Activated T-helper 1 cell treated with anti-CD3 and anti-CD28 coated beads, Interleukin-2, amount 50 U/mL, for 16 hours (primary cell): Measurements from ENCODE around the gene TLR9.
A peak's percentile ranks its signal among the peaks of the same experiment; 100 is the strongest.

Experiments
- DNase-seq, 2 donors: peaks; one replicate each; pipeline ENCODE4 v3.0.0-alpha.2; 2020; ENCODE audit warnings: low read depth in 1 of 2, low spot score in 1 of 2

Gene TLR9

DNA sequence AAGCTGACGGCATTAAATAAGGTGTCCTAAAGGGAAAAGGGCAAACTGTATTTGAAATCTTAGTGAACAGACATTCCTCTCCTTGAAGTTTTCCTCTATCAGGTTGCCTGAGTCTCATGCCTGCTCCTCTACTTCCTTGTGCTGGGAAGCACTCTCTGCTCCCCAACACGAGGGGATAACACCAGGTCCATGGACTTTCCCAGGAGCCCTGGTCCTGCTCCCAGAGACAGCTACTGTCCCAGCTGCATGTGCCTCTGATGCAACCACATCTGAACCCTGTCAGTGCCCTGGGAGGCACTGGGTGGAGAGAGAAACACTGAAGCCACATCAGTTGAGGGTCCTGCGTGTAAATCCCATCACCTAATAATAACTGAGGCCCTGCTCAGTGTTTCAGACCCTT is 7.4 kb downstream of the TLR9 start:
- no peak for DNase-seq

DNA sequence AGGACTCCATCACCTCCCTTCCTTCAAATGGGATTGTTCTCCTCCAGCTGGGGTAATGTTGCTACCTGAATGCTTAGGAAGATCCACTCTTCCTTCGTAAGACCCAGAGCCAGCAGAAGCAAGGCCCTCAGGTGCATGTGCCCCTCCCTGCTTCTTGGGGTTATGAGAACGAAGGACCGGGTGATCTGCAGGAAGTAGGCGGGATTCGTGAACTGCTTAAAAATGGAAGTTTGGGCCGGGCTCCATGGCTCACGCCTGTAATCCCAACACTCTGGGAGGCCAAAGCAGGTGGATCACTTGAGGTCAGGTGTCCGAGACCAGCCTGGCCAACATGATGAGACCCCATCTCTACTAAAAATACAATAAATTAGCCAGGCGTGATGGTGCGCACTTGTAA is 8.0 kb downstream of the TLR9 start:
- DNase-seq, result no peak

DNA sequence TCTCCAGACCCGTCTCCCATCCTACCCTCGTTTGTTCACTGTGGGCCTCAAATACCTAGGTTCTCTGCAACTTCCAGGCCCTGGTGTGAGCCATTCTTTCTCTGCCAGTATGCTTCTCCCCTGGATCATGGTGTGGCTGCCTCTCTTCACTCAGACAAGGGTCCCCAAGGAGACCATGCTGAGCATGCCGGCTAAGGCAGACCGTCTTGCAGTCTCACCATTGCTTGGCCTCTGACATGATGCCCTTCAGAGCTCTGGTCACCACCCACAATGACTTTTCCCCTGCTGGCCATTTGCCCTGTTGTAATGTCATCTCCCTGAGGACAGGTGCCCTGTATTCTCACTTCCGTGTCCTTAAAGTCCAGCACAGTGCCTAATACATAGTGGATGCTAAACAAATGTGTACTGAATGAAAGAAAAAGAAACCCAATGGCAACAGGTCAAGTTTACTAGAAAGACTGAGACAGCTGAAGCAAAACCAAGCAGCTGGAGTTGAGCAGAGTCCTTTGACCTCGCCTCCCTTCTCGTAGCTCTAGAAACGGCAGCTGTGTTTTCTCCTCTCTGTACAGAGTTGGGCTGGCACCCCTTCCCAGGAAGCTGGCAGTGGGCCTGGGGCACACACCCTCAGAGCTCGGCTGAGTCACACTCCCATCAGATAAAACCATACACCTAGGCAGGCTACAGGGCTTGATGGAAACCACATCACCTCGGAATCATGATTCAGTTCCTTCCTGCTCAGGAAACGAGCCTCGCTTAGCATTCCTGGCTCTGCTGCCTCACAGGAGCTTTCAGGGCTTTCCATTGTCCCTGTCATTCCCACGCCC is 8.6 kb downstream of the TLR9 start:
- DNase-seq, result peak in 1 of 2 donors; percentile 47

DNA sequence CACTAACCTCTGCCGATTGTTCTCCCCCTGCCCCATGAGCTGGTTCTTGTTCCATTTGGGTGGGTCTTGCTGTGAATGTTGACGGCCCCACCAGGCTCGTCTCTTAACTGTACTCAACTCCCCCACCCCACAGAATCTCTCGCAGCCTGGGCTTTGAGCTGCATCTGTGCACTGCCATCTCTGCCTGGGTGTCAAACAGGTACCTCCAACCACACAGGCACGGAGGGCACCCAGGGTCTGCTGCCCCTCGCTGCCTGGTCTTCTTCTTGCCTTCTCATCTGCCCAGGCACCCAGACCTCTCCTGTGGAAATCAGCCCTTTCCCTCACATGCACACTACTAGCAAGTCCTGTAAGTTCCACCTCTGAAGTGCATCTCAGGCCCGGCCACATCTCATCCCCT is 10.1 kb downstream of the TLR9 start:
- DNase-seq, result no peak

DNA sequence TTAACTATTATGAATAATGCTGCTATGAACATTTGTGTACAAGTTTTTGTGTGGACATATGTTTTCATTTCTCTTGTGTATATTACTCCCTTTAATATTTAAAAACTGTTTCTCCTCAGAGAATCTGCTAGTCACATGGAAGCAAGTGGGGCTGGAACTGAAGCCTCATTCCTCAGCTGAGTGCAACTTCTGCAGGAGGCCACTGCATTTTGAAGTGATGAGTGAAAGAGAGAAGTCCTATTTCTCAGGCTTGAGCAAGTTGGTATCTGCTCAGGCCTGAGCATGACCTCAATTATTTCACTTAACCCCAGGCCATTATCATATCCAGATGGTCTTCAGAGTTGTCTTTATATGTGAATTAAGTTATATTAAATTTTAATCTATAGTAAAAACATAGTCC is 11.5 kb downstream of the TLR9 start:
- DNase-seq, result no peak

DNA sequence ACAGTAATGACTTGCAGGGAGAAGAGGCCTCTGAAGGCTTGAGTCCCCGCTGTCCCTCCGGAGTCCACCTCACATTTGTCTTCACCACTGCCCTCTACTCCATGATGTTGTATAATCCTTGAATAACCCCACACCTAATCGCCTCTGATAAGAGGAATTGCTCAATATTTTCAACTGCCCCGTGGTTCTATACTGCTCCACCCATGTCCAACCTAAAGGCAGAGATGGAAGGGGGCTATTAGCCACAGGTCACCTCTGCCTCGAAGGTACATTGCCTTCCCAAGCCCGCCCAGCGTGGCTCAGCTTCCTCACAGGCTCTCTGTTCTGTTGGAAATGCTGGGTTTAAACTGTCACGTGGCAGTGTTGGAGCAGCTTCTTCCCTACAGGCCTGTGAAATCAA is 12.4 kb downstream of the TLR9 start:
- DNase-seq, result no peak

DNA sequence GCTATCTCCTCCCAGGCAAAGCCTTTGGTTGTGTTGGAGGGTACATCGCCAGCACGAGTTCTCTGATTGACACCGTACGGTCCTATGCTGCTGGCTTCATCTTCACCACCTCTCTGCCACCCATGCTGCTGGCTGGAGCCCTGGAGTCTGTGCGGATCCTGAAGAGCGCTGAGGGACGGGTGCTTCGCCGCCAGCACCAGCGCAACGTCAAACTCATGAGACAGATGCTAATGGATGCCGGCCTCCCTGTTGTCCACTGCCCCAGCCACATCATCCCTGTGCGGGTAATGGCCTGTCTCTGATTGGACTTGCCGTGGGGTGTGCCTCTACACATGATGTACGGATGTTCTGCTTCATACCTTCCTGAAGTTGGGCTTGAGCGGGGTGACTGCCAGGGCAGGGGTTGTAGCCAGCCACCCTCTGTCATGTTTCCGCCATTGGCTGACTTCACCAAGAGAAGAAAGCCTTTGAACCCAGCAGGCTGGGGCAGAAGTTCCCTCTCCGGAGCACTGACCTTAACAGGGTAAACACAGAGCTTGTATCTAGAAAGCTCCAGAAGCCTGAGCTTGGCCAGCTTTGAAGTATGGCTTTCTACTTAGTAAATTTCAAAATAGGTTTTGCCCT is 14.1 kb downstream of the TLR9 start:
- DNase-seq, result no peak

DNA sequence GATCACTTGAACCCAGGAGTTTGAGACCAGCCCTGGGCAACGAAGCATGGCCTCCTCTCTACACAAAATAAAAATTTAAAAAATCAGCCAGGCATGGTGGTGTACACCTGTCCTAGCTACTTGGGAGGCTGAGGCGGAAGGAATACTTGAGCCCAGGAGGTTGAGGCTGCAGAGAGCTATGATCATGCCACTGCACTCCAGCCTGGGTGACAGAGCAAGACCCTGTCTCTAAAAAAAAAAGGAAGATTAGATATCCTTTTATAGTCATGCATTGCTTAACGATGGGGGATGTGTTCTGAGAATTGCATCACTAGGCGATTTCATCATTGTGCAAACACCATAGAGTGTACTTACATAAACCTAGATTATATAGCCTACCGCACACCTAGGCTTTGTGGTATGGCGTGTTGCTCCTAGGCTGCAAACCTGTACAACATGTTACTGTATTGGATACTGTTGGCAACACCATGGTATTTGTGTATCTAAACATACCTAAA is 14.8 kb downstream of the TLR9 start:
- DNase-seq, result no peak

DNA sequence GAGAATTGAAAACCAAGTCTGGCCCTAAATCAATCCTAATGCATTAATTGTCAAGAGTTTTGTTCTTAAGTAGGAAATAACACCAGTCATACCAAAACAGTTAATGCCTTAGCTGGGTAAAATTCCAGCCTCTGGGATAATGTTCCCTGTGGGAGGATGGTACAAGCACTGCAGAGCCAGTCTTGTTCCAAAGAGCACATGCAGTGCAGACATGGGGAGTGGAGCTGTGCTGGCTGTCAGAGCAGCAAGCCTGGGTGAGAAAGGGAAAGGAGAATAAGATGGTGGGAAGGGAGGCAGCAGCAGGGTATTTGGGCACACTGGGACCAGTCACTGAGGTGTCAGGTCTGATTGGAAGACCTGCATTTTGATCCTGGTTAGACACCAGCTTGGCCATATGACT is 15.4 kb downstream of the TLR9 start:
- no peak for DNase-seq

DNA sequence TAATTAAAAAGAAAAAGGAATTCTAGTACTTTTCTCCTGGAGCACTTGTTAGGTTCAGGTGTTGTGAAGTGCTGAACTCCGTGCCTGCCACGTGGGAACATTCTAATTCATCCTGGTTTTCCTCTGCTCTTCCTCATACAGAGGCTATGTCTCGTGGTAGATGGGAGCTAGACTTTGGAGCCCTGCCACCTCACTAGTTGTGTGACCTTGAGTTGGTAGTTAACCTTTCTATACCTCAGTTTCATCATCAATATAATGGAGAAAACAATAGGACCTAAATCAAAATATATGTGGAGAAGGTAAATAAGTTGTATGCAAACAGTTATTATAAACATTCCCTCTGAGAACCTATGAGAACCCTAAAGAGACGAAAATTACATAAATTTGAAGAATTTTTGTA is 16.9 kb downstream of the TLR9 start:
- DNase-seq, result no peak

DNA sequence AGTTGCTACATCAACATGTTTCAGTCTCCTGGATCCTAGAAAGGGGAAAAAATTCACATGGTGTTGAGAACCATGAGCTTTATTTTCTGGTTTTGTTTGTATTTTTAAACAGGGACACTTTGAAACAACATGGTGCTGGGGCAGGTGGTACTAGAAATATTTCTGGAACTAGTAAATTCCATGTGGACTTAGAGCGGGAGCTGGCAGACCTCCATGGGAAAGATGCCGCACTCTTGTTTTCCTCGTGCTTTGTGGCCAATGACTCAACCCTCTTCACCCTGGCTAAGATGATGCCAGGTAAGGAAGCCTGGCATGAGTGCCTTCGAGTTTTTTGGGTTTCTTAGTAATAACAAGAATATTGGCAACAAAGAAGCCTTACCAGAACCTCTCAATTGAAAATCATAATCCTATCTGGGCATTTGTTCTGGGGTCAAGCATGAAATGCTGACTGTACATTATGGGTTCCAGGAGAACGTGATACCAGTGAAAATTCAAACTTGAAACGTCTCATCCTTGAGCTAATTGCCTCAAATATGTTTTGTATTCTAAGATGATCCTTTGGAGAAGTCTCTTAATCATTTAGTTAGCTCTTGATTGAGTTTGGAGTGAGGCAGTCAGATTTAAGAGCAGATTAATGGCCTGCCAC is 19.6 kb downstream of the TLR9 start:
- no peak for DNase-seq

DNA sequence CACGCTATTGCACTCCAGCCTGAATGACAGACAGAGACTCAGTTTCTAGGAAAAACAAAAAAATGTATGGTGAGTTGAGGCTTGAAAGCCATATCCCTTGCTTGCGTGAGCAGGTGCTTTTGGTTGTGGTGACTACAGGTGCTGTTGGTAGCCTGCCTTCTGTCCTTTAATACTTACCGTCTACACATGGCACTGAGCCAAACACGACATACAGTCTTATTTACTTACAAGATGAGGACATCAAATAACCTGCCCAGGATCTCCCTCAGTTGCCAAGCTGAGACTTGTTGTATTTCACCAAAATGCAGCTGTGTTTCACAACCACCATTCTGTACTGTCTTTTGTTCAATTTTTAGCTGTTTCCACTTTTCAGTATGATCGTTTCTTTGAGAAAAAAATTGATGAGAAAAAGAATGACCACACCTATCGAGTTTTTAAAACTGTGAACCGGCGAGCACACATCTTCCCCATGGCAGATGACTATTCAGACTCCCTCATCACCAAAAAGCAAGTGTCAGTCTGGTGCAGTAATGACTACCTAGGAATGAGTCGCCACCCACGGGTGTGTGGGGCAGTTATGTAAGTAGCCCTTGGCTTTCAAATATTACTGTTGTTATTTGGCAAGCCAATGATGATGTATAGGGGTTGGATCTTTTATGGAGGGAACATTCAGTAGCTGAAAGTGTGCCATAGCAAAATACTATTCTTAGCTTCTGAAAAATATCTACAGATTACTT is 20.9 kb downstream of the TLR9 start:
- DNase-seq, result no peak

DNA sequence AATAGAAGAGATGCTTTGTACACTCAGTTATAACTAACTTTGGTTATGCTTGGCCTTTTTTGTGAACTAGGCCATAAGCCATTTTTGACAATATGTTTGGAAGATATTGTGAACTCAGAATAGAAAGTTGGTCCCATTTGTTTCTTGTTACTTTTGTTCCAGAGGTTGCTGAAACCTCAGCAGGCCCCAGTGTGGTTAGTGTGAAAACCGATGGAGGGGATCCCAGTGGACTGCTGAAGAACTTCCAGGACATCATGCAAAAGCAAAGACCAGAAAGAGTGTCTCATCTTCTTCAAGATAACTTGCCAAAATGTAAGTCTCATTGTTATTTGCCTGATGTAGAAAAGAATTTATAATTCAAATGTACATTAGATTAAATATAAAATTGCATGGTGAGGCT is 21.7 kb downstream of the TLR9 start:
- no peak for DNase-seq

DNA sequence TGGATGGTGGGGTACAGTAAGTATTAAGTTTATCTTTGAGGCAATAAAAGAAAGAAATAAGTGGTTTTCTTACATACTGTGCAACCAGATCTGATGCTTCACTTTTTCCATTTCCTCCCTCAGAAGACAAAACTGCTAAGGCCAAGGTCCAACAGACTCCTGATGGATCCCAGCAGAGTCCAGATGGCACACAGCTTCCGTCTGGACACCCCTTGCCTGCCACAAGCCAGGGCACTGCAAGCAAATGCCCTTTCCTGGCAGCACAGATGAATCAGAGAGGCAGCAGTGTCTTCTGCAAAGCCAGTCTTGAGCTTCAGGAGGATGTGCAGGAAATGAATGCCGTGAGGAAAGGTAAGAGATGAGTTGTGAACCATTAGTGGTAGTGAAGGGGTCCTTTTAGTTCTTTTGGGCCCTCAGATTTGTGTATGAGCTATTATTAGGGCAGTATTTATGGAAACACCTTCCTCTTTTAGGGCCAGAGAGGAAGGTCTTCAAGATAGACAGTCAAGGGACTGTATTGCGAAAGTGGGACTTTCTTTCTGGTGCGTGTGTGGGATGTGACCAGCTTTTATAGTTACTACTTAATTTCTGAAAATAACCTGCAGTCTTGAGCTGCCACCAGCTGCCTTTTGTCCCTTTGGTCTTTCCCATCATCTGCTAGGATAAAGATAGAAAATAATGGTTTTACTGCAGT is 22.9 kb downstream of the TLR9 start:
- no peak for DNase-seq

DNA sequence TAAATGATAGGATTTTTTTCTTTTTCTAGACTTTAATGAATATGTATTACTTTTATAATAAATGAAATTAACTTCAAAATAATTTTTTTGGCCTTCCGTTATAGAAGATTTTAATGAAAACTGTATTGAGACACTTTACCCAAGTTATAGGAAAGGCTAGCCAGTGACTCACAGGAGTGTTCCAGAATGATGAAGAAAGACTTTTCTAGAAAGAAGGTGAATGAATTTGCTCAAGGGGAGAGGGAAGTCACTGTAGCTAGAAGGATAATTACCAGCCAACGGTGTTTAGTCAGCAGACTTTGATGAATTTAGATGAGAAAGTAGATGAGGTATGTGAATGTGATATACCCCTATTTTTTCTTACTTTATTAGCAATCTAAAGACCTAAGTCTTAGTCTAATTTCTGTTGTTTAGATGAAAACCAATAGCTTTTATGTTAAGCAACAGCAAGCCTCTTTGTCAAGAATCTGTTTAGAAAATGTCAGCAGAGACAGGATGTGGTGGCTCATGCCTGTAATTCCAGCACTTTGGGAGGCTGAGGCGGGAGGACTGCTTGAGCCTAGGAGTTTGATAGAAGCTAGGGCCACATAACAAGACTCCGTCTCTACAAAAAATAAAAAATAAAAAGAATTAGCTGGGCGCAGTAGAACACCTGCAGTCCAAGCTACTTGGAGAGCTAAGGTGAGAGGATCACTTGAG is 24.3 kb downstream of the TLR9 start:
- no peak for DNase-seq

DNA sequence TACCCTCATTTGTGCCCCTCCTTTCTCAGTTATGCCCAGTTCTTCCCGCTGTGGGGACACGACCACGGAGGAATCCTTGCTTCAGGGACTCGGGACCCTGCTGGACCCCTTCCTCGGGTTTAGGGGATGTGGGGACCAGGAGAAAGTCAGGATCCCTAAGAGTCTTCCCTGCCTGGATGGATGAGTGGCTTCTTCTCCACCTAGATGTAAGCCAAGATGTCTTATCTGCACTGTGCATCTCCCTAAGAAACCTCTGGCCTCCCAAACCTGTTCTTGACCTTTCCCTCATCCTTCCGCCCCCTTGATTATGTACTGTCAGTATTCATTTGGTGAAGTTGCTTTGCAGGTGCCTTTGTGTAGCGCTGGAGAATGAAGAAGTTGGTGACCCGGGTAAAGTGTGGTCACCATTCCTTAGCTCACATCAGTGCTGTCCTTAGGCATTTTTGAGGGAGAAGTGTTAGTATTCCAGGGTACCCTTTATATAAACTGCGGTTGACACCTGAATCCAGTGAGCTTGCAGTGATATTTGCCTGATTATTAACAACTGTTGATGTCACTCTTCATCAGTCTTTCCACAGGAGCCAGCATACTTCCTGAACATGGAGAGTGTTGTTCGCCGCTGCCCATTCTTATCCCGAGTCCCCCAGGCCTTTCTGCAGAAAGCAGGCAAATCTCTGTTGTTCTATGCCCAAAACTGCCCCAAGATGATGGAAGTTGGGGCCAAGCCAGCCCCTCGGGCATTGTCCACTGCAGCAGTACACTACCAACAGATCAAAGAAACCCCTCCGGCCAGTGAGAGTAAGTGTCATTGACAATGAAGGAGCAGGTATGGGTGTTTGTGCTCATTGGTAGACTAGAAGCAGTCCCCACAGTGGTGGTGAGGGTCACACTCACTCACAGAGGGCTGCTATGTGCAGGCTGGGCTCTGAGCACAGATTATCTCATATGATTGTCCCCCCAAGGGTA is 26.5 kb downstream of the TLR9 start:
- no peak for DNase-seq

DNA sequence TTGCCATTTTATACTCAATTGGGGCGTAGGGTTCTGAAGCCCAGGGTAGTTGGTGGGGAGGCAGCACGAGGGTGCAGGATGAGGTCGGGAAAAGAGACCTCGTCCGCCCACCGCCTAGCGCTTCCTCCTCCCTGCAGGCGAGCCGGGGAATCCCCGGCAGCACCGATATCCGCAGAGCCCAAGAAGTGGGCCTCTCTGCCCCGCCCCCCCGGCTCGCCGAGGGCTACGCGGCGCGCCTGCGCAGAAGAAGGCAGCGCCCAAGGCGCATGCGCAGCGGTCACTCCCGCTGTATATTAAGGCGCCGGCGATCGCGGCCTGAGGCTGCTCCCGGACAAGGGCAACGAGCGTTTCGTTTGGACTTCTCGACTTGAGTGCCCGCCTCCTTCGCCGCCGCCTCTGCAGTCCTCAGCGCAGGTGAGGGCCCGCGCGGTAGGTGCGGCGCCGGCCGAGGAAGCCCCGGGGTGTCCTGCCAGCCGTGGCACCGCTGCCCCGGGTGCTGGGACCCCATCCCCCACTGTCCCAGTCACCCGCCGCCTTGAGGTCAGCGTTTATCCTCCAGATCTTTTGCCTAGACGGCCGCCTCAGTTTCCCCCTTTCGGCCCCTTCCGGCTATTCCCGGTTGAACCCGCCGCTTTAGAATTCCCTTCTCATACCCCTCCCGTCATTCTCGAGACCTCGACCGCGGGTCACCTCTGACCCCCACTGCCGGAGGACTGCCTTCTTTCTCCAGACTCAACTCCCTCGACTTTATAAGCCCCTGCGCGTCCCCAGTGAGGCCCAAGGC is 27.4 kb downstream of the TLR9 start, which contains the start of gene ALAS1:
Gene ALAS1 (plus strand): TSS at position 319 of the 784 bp plus-strand sequence. CDS start 1,082 bp downstream, outside the sequence.
- DNase-seq, result peak; percentile 87 to 92

DNA sequence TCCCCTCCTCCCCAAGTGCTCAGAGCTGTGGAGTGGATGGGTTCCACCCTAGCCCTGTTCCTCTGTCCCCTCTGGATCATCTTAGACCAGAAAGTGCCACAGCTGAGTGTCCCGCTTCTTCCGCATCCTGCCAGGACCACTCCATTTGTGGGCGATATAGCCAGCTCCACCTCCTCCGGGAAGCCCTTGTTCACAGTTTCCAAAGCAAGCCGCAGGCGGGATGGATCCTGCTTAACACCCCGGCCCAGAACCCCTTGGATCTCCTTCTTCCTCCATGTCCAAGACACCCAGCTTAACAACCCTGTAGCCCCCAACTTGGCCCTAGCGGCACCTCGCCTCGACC is 28.0 kb downstream of the TLR9 start:
- DNase-seq, result no peak
